GM12878 (cell line): ENCODE results near the gene LENEP. TPM values are rescaled to one million over a fixed set of nuclear protein-coding genes. Genes with fewer than 3 reads are reported as not detected.

Experiments
- ATAC-seq: fragments of 200-7000 bp; cut with Tn5 transposase; 3 replicates; pipeline ENCODE4 v1.9.1; 2020; ENCODE audit warnings: mild to moderate bottlenecking, moderate library complexity
- BruUV-seq: library from RNA; stranded (reverse); fragments of 400-500 nt; replicated peaks from 2 replicates; lab custom pipeline; 2021; lab: Mats Ljungman, UMichigan
- CTCF ChIA-PET: fragments of 300-600 bp; sonication (Branson Sonifier 250); formaldehyde crosslinking; extraction: SDS; loops from one replicate; lab custom pipeline; 2021; ENCODE audit warnings: inconsistent platforms; lab: Yijun Ruan, JAX
- POLR2A ChIA-PET: fragments of 350-600 bp; formaldehyde crosslinking; extraction: SDS; loops from one replicate; lab custom pipeline; 2021; ENCODE audit warnings: inconsistent platforms; lab: Charles Lee
- RAD21 ChIA-PET: fragments of 300-600 bp; sonication (Branson Sonifier 250); formaldehyde crosslinking; loops from one replicate; lab custom pipeline; 2023; ENCODE audit warnings: antibody characterized with exemption; ENCODE audit not compliant: unreplicated experiment; lab: Charles Lee
- SMC1A ChIA-PET: fragments of 300-600 bp; sonication (Branson Sonifier 250); formaldehyde crosslinking; loops from one replicate; lab custom pipeline; 2023; ENCODE audit not compliant: unreplicated experiment, uncharacterized antibody; lab: Charles Lee
- DNase-seq: peaks from one replicate; pipeline ENCODE4 v3.0.0-alpha.2; 2011; ENCODE audit warnings: low read depth, low spot score
- FAIRE-seq: peaks from 3 replicates; lab custom pipeline; 2011; peaks lifted over from hg19 to GRCh38; lab: Jason Lieb, UNC
- H2AFZ ChIP-seq: 2 replicates; pipeline ENCODE4 v1.6.0; 2011; ENCODE audit warnings: low read depth, low read length, control low read depth; ENCODE audit not compliant: control insufficient read depth
- H3K27ac ChIP-seq: 2 replicates; pipeline ENCODE4 v1.5.1; 2011; ENCODE audit warnings: control low read depth; ENCODE audit not compliant: control insufficient read depth, insufficient read depth
- H3K27me3 ChIP-seq, 2 experiments: replicated peaks in 1 of 2; 2 replicates each; pipeline versions ENCODE4 v1.6.0 to v1.6.1; 2011; ENCODE audit warnings: low read length in 1 of 2; ENCODE audit not compliant: control insufficient read depth in 2 of 2, insufficient read depth in 2 of 2
- H3K36me3 ChIP-seq, 2 experiments: 2 replicates each; pipeline ENCODE4 v1.5.1; 2011; ENCODE audit warnings: low read length in 1 of 2; ENCODE audit not compliant: control insufficient read depth in 2 of 2, insufficient read depth in 2 of 2
- H3K4me1 ChIP-seq: 2 replicates; pipeline ENCODE4 v1.6.1; 2011; ENCODE audit warnings: mild to moderate bottlenecking, low read length, moderate library complexity, mixed read lengths; ENCODE audit not compliant: control insufficient read depth, insufficient read depth
- H3K4me2 ChIP-seq: 2 replicates; pipeline ENCODE4 v1.6.0; 2011; ENCODE audit warnings: control low read depth; ENCODE audit not compliant: control insufficient read depth, insufficient read depth
- H3K4me3 ChIP-seq: fragments of 200-600 bp; sonication (generic); 2 replicates; pipeline ENCODE4 v1.5.1; 2016
- H3K79me2 ChIP-seq: 2 replicates; pipeline ENCODE4 v1.6.0; 2011; ENCODE audit warnings: low read length; ENCODE audit not compliant: control insufficient read depth, insufficient read depth
- H3K9ac ChIP-seq: 2 replicates; pipeline ENCODE4 v1.8.0; 2011; ENCODE audit warnings: low read length, control low read depth, mixed read lengths; ENCODE audit not compliant: control insufficient read depth, insufficient read depth
- H3K9me3 ChIP-seq: replicated peaks from 3 replicates; pipeline ENCODE4 v1.5.1; 2011; ENCODE audit warnings: mild to moderate bottlenecking, low read length; ENCODE audit not compliant: control insufficient read depth, insufficient read depth
- H4K20me1 ChIP-seq: 2 replicates; pipeline ENCODE4 v1.6.0; 2011; ENCODE audit not compliant: control insufficient read depth, insufficient read depth
- BMI1 ChIP-seq: fragments of 450-650 bp; IDR thresholded peaks from 2 replicates; pipeline ENCODE4 v1.6.1; 2016; ENCODE audit warnings: mild to moderate bottlenecking, moderate library complexity, borderline replicate concordance
- EP300 ChIP-seq, 2 experiments: fragments of 150-350 bp in 1 of 2; IDR thresholded peaks; 2 replicates each; pipeline ENCODE4 v1.6.1; 2011 to 2012; ENCODE audit warnings: low read depth in 2 of 2, low read length in 2 of 2, borderline replicate concordance in 1 of 2, improper control_type of control experiment in 1 of 2, inconsistent platforms in 1 of 2; ENCODE audit not compliant: control insufficient read depth in 1 of 2
- IKZF1 ChIP-seq: fragments of 450-650 bp; conservative IDR thresholded peaks from 2 replicates; pipeline ENCODE4 v1.6.1; 2017; ENCODE audit warnings: antibody characterized with exemption, mild to moderate bottlenecking
- NBN ChIP-seq: fragments of 450-650 bp; IDR thresholded peaks from 2 replicates; pipeline ENCODE4 v1.6.1; 2016
- NR2C1 ChIP-seq: fragments of 450-650 bp; IDR thresholded peaks from 2 replicates; pipeline ENCODE4 v1.6.1; 2017; ENCODE audit warnings: antibody characterized with exemption, mild to moderate bottlenecking, moderate library complexity
- PKNOX1 ChIP-seq: fragments of 450-650 bp; IDR thresholded peaks from 2 replicates; pipeline ENCODE4 v1.6.1; 2016; ENCODE audit warnings: mild to moderate bottlenecking
- TCF12 ChIP-seq: IDR thresholded peaks from 2 replicates; pipeline ENCODE4 v1.6.1; 2011; ENCODE audit warnings: low read depth, mild to moderate bottlenecking, low read length
- WGBS: methylation state at CpG from one replicate; pipeline ENCODE4 v1.1.6; 2016; ENCODE audit warnings: low lambda C conversion rate; ENCODE audit not compliant: insufficient replicate concordance, insufficient coverage; ENCODE audit errors: missing lambda C conversion rate; 5-methylcytosine and 5-hydroxymethylcytosine counted together
- in situ Hi-C: fragments of 300-500 bp; cut with MboI; formaldehyde crosslinking; loops from 9 replicates; pipeline ENCODE4 v1.14.3; 2018; ENCODE audit warnings: mixed read lengths
- intact Hi-C: fragments of 100-400 bp; cut with micrococcal nuclease; formaldehyde crosslinking; loops from one replicate; pipeline ENCODE4 v1.14.2; 2022; ENCODE audit not compliant: unreplicated experiment
- polyA plus RNA-seq, 11 experiments: library from polyadenylated mRNA; depleted of rRNA in 4 of 11; unstranded in 6 of 11; stranded (reverse) in 5 of 11; fragments of >200 nt; fragmentation: Nextera tagmentation in 4 of 11; fragmentation: Illumina TruSeq in 1 of 11; extraction: Ambion mirVana in 4 of 11; extraction: Trizol in 1 of 11; gene quantifications; 1 replicate in 1 of 11; 2 replicates in 10 of 11; pipeline versions ENCODE4 v1.2.1 to v1.2.3, GENCODE V29; 2011 to 2016; ENCODE audit warnings: inconsistent platforms in 2 of 11, missing spikeins in 2 of 11, low read depth in 1 of 11
- total RNA-seq, 4 experiments: library from RNA; depleted of rRNA in 3 of 4; stranded (reverse); fragments of >200 nt in 3 of 4; fragmentation: Illumina TruSeq in 1 of 4; extraction: Trizol in 1 of 4; gene quantifications; 2 replicates each; pipeline versions ENCODE4 v1.2.1 to v1.2.3, GENCODE V29; 2013 to 2021
- TF ChIP-seq, protein P1 (sequence below): fragments of 450-650 bp; IDR thresholded peaks from 2 replicates; pipeline ENCODE4 v1.6.1; 2017; ENCODE audit warnings: low read depth, mild to moderate bottlenecking, moderate library complexity
- TF ChIP-seq, protein P2 (sequence below): fragments of 450-650 bp; formaldehyde crosslinking; IDR thresholded peaks from 2 replicates; pipeline ENCODE4 v1.4.0; 2020; ENCODE audit warnings: mild to moderate bottlenecking, moderate library complexity
- TF ChIP-seq, protein P3 (sequence below): fragments of 450-650 bp; IDR thresholded peaks from 2 replicates; pipeline ENCODE4 v1.6.1; 2016; ENCODE audit warnings: mild to moderate bottlenecking, moderate library complexity, borderline replicate concordance

Gene LENEP
- total and polyA plus RNA-seq, 10 of the 15 experiments (the other 5 are each of a cell fraction or from before 2014, with no cell fraction given), result 0.27 to 1.1 (median 0.64) TPM; not detected in 7

DNA sequence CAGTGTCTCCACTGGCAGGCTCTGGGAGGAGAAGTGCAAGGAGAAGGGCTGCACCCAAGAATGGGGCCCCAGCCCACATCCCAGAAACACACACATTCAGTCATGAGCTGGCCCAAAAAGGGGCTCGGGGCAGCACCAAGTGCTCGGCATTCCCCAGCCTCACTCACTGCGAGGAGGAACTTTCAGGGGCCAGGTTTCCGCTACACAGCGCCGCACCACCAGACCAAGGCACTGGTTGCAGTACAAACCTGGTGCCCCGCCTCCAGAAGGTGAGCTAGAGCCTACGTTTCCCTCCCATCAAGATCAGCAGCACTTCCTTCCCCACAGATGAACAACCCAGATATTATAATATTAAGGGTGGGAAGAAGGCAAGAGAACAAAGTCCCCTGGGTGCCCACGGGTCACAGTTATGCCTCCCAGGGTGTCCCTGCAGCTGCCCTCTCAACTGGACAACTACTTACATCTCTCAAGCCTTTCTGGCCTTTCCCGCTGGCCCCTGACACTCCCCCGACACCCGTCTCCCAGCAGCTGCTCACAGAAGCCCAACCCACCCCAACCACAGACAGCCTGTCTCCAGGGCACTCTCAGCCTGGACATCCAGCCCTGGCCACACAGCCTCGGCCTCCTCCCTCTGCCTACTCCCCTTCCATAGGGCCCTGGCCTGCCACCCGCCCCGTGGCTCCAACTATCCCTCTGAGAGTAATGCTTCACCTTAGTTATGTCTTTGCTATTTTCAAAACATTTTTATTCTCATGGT, 41.3 kb upstream of the LENEP start:
- peaks cover 0 to 4% of the 10 kb centered on the region in 2 experiments; a peak in 2 of 4 replicates for H3K36me3 ChIP-seq
- H3K9ac ChIP-seq, result peak overlapping the region; percentile 36
- peak; percentile 42 for ATAC-seq
- ChIA-PET CTCF (interaction anchor here (0.7 to 2.8 kb wide), 14 partner anchors 8 to 393 kb away, joined by 3 to 13 read pairs (median 4); partner anchors contain the start of genes CKS1B, PYGO2 and SHC1), RAD21 (interaction anchor here (0.6 to 1.2 kb wide), 9 partner anchors 14 to 344 kb away, joined by 3 to 6 read pairs (median 3); partner anchors contain the start of genes ADAM15 and PMVK), SMC1A (interaction anchor here (0.8 to 2.2 kb wide), 7 partner anchors 9 to 282 kb away, joined by 3 to 7 read pairs (median 3); no protein-coding TSS in a partner anchor), POLR2A (interaction anchor here (0.6 to 12.3 kb wide), 10 partner anchors 9 to 133 kb away, joined by 3 to 140 read pairs (median 5); partner anchors contain the start of genes CKS1B, FLAD1, PYGO2 and SHC1)
- H3K27ac ChIP-seq, result peak overlapping the region; percentile 50
- peaks cover 5% of the 10 kb centered on the region for H3K79me2 ChIP-seq
- H2AFZ ChIP-seq, result no peak overlapping the region
- no peaks in the 10 kb centered on the region for H4K20me1 ChIP-seq
- BruUV-seq, result no TSS peak
- peaks cover 42% of the 10 kb centered on the region for H3K4me1 ChIP-seq
- peak overlapping the region; percentile 66 for H3K4me3 ChIP-seq
- no peaks in the 10 kb centered on the region for H3K9me3 ChIP-seq
- 36% methylated on average over 15 of the region's 15 CpGs for WGBS
- intact Hi-C loops (no loop called here), in situ Hi-C loops (no loop called here)
- H3K27me3 ChIP-seq, result no peaks in the 10 kb centered on the region
- DNase-seq, result no peak
- no peak for FAIRE-seq
- peak overlapping the region; percentile 64 for H3K4me2 ChIP-seq
- TF ChIP-seq NR2C1, result no peak
- TF ChIP-seq, protein P1, sequence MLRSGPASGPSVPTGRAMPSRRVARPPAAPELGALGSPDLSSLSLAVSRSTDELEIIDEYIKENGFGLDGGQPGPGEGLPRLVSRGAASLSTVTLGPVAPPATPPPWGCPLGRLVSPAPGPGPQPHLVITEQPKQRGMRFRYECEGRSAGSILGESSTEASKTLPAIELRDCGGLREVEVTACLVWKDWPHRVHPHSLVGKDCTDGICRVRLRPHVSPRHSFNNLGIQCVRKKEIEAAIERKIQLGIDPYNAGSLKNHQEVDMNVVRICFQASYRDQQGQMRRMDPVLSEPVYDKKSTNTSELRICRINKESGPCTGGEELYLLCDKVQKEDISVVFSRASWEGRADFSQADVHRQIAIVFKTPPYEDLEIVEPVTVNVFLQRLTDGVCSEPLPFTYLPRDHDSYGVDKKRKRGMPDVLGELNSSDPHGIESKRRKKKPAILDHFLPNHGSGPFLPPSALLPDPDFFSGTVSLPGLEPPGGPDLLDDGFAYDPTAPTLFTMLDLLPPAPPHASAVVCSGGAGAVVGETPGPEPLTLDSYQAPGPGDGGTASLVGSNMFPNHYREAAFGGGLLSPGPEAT, result peak; percentile 56; the same call in 1 of the 2 replicates
- 0 out of 4 replicates have a peak, but pooled peaks of 1 of the 2 experiments have one; percentile 26 for TF ChIP-seq EP300 (IDR thresholded peaks at IDR 0.05; ENCODE audit: borderline replicate concordance in 1 of 2, control insufficient read depth in 1 of 2, low read depth in 2 of 2, low read length in 2 of 2)
- 0 out of 2 replicates have a peak, but pooled peaks have one; percentile 25 for TF ChIP-seq NBN
- TF ChIP-seq BMI1, result no peak
- 0 out of 2 replicates have a peak, but pooled peaks have one; percentile 27 for TF ChIP-seq IKZF1
- TF ChIP-seq, protein P2, sequence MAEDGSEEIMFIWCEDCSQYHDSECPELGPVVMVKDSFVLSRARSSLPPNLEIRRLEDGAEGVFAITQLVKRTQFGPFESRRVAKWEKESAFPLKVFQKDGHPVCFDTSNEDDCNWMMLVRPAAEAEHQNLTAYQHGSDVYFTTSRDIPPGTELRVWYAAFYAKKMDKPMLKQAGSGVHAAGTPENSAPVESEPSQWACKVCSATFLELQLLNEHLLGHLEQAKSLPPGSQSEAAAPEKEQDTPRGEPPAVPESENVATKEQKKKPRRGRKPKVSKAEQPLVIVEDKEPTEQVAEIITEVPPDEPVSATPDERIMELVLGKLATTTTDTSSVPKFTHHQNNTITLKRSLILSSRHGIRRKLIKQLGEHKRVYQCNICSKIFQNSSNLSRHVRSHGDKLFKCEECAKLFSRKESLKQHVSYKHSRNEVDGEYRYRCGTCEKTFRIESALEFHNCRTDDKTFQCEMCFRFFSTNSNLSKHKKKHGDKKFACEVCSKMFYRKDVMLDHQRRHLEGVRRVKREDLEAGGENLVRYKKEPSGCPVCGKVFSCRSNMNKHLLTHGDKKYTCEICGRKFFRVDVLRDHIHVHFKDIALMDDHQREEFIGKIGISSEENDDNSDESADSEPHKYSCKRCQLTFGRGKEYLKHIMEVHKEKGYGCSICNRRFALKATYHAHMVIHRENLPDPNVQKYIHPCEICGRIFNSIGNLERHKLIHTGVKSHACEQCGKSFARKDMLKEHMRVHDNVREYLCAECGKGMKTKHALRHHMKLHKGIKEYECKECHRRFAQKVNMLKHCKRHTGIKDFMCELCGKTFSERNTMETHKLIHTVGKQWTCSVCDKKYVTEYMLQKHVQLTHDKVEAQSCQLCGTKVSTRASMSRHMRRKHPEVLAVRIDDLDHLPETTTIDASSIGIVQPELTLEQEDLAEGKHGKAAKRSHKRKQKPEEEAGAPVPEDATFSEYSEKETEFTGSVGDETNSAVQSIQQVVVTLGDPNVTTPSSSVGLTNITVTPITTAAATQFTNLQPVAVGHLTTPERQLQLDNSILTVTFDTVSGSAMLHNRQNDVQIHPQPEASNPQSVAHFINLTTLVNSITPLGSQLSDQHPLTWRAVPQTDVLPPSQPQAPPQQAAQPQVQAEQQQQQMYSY, result no peak
- no peak for TF ChIP-seq PKNOX1
- 0 out of 2 replicates have a peak, but pooled peaks have one; percentile 1 for TF ChIP-seq TCF12
- TF ChIP-seq, protein P3, sequence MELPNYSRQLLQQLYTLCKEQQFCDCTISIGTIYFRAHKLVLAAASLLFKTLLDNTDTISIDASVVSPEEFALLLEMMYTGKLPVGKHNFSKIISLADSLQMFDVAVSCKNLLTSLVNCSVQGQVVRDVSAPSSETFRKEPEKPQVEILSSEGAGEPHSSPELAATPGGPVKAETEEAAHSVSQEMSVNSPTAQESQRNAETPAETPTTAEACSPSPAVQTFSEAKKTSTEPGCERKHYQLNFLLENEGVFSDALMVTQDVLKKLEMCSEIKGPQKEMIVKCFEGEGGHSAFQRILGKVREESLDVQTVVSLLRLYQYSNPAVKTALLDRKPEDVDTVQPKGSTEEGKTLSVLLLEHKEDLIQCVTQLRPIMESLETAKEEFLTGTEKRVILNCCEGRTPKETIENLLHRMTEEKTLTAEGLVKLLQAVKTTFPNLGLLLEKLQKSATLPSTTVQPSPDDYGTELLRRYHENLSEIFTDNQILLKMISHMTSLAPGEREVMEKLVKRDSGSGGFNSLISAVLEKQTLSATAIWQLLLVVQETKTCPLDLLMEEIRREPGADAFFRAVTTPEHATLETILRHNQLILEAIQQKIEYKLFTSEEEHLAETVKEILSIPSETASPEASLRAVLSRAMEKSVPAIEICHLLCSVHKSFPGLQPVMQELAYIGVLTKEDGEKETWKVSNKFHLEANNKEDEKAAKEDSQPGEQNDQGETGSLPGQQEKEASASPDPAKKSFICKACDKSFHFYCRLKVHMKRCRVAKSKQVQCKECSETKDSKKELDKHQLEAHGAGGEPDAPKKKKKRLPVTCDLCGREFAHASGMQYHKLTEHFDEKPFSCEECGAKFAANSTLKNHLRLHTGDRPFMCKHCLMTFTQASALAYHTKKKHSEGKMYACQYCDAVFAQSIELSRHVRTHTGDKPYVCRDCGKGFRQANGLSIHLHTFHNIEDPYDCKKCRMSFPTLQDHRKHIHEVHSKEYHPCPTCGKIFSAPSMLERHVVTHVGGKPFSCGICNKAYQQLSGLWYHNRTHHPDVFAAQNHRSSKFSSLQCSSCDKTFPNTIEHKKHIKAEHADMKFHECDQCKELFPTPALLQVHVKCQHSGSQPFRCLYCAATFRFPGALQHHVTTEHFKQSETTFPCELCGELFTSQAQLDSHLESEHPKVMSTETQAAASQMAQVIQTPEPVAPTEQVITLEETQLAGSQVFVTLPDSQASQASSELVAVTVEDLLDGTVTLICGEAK, result no peak
